ENCODE results near the gene VSIG10L. TPM values are rescaled to one million over a fixed set of nuclear protein-coding genes. Genes with fewer than 3 reads are reported as not detected.

The VSIG10L gene
- total and polyA plus RNA-seq, 2 donors from 2014 or later, result 1.8 to 2.2 TPM

GRCh38 chr19:51331716-51332115 lies 10.2 kb downstream of the VSIG10L start:
- FAIRE-seq (no peak), DNase-seq (no peak)
- no peak overlapping the region for H3K9ac ChIP-seq (ENCODE audit: low read length in 3 of 3)
- H3K27ac ChIP-seq (ENCODE audit: low read depth in 2 of 2, low read length in 2 of 2), result no peak overlapping the region
- intact Hi-C loops (cut with DNase I), result no loop called here
- no peaks in the 10 kb centered on the region for H3K9me3 ChIP-seq (ENCODE audit: control insufficient read depth in 2 of 3, insufficient read depth in 1 of 3, low read length in 3 of 3)
- peaks cover 2% of the 10 kb centered on the region for H3K27me3 ChIP-seq (ENCODE audit: control insufficient read depth, insufficient read depth, low read length)
- no peaks in the 10 kb centered on the region for H3K4me1 ChIP-seq (ENCODE audit: control insufficient read depth in 2 of 3, insufficient read depth in 2 of 3, low read depth in 1 of 3, low read length in 3 of 3)
- no peaks in the 10 kb centered on the region for H3K36me3 ChIP-seq (ENCODE audit: control insufficient read depth in 2 of 3, insufficient read depth in 3 of 3, low read length in 3 of 3)
- H3K4me3 ChIP-seq (ENCODE audit: low read length in 3 of 3), result no peak overlapping the region
- no peak for TF ChIP-seq CTCF (IDR thresholded peaks at IDR 0.05; ENCODE audit: borderline replicate concordance, extremely low read depth, insufficient read depth)

GRCh38 chr19:51331193-51331592 lies 10.7 kb downstream of the VSIG10L start:
- TF ChIP-seq CTCF (IDR thresholded peaks at IDR 0.05; ENCODE audit: borderline replicate concordance, extremely low read depth, insufficient read depth), result no peak
- H3K27ac ChIP-seq (ENCODE audit: low read depth in 2 of 2, low read length in 2 of 2), result no peak overlapping the region
- intact Hi-C loops (cut with DNase I), result no loop called here
- FAIRE-seq, result no peak
- H3K9ac ChIP-seq (ENCODE audit: low read length in 3 of 3), result no peak overlapping the region
- no peaks in the 10 kb centered on the region for H3K4me1 ChIP-seq (ENCODE audit: control insufficient read depth in 2 of 3, insufficient read depth in 2 of 3, low read depth in 1 of 3, low read length in 3 of 3)
- no peak overlapping the region for H3K4me3 ChIP-seq (ENCODE audit: low read length in 3 of 3)
- no peaks in the 10 kb centered on the region for H3K36me3 ChIP-seq (ENCODE audit: control insufficient read depth in 2 of 3, insufficient read depth in 3 of 3, low read length in 3 of 3)
- no peak for DNase-seq
- peaks cover 2% of the 10 kb centered on the region for H3K27me3 ChIP-seq (ENCODE audit: control insufficient read depth, insufficient read depth, low read length)
- no peaks in the 10 kb centered on the region for H3K9me3 ChIP-seq (ENCODE audit: control insufficient read depth in 2 of 3, insufficient read depth in 1 of 3, low read length in 3 of 3)

GRCh38 chr19:51330366-51330765 lies 11.6 kb downstream of the VSIG10L start:
- DNase-seq (no peak), FAIRE-seq (no peak)
- Histone ChIP-seq H3K4me1 (ENCODE audit: control insufficient read depth in 2 of 3, insufficient read depth in 2 of 3, low read depth in 1 of 3, low read length in 3 of 3) (no peaks in the 10 kb centered on the region), H3K4me3 (ENCODE audit: low read length in 3 of 3) (no peak overlapping the region), H3K9ac (ENCODE audit: low read length in 3 of 3) (no peak overlapping the region), H3K27ac (ENCODE audit: low read depth in 2 of 2, low read length in 2 of 2) (no peak overlapping the region), H3K9me3 (ENCODE audit: control insufficient read depth in 2 of 3, insufficient read depth in 1 of 3, low read length in 3 of 3) (no peaks in the 10 kb centered on the region), H3K27me3 (ENCODE audit: control insufficient read depth, insufficient read depth, low read length) (peaks cover 2% of the 10 kb centered on the region), H3K36me3 (ENCODE audit: control insufficient read depth in 2 of 3, insufficient read depth in 3 of 3, low read length in 3 of 3) (no peaks in the 10 kb centered on the region)
- intact Hi-C loops (cut with DNase I), result no loop called here
- TF ChIP-seq CTCF (IDR thresholded peaks at IDR 0.05; ENCODE audit: borderline replicate concordance, extremely low read depth, insufficient read depth), result no peak

- H3K27ac ChIP-seq (ENCODE audit: low read depth in 2 of 2, low read length in 2 of 2), result no peak overlapping the region
- no peak for TF ChIP-seq CTCF (IDR thresholded peaks at IDR 0.05; ENCODE audit: borderline replicate concordance, extremely low read depth, insufficient read depth)
- FAIRE-seq, result no peak
- H3K4me3 ChIP-seq (ENCODE audit: low read length in 3 of 3), result no peak overlapping the region
- no peak overlapping the region for H3K9ac ChIP-seq (ENCODE audit: low read length in 3 of 3)
- H3K27me3 ChIP-seq (ENCODE audit: control insufficient read depth, insufficient read depth, low read length), result peaks cover 2% of the 10 kb centered on the region
- no peaks in the 10 kb centered on the region for H3K36me3 ChIP-seq (ENCODE audit: control insufficient read depth in 2 of 3, insufficient read depth in 3 of 3, low read length in 3 of 3)
- no peaks in the 10 kb centered on the region for H3K9me3 ChIP-seq (ENCODE audit: control insufficient read depth in 2 of 3, insufficient read depth in 1 of 3, low read length in 3 of 3)
- intact Hi-C loops (cut with DNase I), result no loop called here
- DNase-seq, result no peak
- H3K4me1 ChIP-seq (ENCODE audit: control insufficient read depth in 2 of 3, insufficient read depth in 2 of 3, low read depth in 1 of 3, low read length in 3 of 3), result no peaks in the 10 kb centered on the region
Observed at GRCh38 chr19:51329411-51329810, 12.5 kb downstream of the VSIG10L start.
